Measurements from ENCODE around the gene ADGRG1.
A peak's percentile ranks its signal among the peaks of the same experiment; 100 is the strongest.

ADGRG1 gene

GRCh38 chr16:57648581-57649442 lies 20.4 kb downstream of the ADGRG1 start:
- DNase-seq (ENCODE audit: low read depth, low spot score) = peak; percentile 47

- no peak for DNase-seq (ENCODE audit: low read depth, low spot score)
Observed at GRCh38 chr16:57649443-57649751, 21.0 kb downstream of the ADGRG1 start.

GRCh38 chr16:57649846-57650245 lies 21.4 kb downstream of the ADGRG1 start:
- no peak for DNase-seq (ENCODE audit: low read depth, low spot score)

- DNase-seq (ENCODE audit: low read depth, low spot score) = no peak
Observed at GRCh38 chr16:57651344-57652333, 23.2 kb downstream of the ADGRG1 start.

GRCh38 chr16:57652695-57653471 lies 24.5 kb downstream of the ADGRG1 start:
- DNase-seq (ENCODE audit: low read depth, low spot score) = no peak

DNA sequence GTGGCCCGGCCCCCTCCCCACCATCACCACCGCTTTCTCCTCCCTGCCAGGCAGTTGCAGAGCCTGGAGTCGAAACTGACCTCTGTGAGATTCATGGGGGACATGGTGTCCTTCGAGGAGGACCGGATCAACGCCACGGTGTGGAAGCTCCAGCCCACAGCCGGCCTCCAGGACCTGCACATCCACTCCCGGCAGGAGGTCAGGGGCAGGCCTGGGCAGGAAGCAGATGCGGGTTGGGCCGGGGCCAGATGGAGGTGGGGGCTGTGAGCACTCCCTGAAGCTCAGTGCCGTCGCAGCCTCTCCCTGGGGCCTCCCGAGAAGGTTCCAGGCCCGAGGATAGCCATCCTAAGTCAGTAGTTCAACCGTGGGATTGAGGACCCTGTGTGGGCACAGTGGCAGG lies 25.5 kb downstream of the ADGRG1 start:
- no peak for DNase-seq (ENCODE audit: low read depth, low spot score)

GRCh38 chr16:57656342-57656955 lies 28.0 kb downstream of the ADGRG1 start:
- DNase-seq (ENCODE audit: low read depth, low spot score) = no peak

DNA sequence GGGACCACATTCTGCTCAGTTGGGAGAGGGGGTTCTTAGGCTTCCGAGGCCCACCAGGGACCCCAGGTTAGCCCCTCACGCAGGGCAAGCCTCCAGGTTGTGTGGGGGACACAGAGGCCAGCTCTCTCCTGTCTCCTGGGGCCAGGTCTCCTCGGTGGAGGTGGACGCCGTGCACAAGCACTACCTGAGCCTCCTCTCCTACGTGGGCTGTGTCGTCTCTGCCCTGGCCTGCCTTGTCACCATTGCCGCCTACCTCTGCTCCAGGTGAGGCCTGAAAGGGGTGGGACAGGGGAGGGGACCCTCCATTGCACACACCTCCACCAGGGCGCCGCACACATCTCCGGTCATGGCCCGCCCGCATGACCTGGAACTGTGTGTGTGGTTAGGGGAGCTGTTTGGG lies 28.8 kb downstream of the ADGRG1 start:
- no peak for DNase-seq (ENCODE audit: low read depth, low spot score)

DNA sequence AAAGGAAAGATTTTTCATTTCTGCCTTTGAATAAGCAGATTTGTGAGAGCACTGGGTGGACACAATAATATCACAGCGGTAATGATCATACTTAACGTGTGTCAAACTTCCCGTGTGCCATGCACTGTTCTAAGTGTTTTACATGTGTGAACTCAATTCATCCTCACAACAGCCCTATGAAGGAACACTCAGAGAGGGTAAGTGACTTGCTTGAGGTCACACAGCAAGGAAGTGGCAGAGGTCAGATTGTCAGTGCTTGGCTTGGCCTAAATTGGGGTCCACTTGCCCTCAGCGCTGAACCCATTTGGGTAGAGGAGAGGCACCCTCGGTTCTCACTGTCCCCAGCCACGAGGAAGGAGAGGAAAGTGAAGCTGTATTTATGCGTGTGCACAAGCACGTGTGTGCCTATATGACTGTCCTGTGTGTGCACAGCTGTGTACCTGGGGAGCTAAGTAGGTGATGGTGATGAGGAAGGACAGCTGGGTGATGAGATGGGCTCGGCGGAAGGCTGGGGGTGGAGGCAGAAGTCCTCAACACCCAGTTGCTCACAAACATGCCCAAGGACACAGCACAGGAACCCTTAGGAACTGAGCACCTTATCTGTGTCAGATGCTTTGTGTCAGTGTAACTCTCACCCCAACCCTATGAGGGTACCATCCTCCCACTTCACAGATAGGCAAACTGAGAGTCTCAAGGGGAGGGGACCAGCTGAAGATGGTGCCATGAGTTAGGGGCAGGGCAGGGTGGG lies 29.9 kb downstream of the ADGRG1 start:
- DNase-seq (ENCODE audit: low read depth, low spot score) = no peak

GRCh38 chr16:57658878-57659674 lies 30.6 kb downstream of the ADGRG1 start:
- DNase-seq (ENCODE audit: low read depth, low spot score) = no peak

- DNase-seq (ENCODE audit: low read depth, low spot score) = no peak
Observed at GRCh38 chr16:57660715-57661463, 32.5 kb downstream of the ADGRG1 start.

- DNase-seq (ENCODE audit: low read depth, low spot score) = no peak
Observed at GRCh38 chr16:57661510-57661909, 33.1 kb downstream of the ADGRG1 start.

DNA sequence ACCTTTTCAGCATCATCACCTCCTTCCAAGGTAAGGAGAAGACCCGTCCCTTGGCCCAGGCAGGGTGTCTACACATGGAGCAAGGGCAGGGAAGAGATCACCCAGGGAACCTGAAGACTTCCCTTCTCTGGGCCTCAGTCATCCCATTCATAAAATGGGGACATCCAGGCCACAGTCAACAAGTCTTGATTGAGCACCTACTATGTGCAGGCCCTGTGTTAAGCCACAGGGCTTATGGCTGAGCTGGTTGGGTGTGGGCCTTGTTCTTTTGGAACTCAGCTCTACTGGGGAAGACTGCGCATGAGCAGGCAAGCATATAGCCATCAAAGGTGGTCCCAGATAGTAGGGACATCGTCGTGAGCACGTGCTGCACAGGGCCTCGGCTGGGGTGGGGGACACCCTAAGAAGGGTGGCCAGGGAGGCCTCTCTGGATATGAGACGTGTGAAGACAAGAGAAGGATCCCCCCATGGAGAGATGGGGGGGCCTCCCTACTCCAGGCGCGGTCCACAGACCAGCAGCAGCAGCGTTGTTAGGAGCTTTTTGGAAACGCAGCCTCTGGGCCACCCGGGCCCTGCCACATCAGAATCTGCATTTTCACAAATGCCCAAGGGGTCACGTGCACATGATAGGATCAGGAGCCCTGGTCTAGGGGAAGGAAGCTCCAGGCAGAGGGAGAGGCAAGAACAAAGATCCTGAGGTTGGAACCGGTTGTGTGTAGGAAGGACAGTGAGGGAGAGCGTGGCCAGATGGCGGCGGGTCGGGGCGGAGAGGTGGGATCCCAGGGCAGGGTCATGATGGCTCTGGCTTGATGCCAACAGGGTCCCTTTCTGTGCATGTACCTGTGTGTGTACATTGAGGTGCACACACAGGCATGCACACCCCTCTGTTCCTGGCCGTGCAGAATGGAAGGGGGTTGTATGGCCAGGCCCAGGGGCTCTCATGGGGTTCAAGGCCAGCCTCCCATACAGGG lies 33.8 kb downstream of the ADGRG1 start:
- DNase-seq (ENCODE audit: low read depth, low spot score) = no peak

DNA sequence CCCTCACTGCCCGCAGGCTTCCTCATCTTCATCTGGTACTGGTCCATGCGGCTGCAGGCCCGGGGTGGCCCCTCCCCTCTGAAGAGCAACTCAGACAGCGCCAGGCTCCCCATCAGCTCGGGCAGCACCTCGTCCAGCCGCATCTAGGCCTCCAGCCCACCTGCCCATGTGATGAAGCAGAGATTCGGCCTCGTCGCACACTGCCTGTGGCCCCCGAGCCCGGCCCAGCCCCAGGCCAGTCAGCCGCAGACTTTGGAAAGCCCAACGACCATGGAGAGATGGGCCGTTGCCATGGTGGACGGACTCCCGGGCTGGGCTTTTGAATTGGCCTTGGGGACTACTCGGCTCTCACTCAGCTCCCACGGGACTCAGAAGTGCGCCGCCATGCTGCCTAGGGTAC lies 35.0 kb downstream of the ADGRG1 start:
- no peak for DNase-seq (ENCODE audit: low read depth, low spot score)

GRCh38 chr16:57663917-57664661 lies 35.7 kb downstream of the ADGRG1 start:
- DNase-seq (ENCODE audit: low read depth, low spot score) = no peak

DNA sequence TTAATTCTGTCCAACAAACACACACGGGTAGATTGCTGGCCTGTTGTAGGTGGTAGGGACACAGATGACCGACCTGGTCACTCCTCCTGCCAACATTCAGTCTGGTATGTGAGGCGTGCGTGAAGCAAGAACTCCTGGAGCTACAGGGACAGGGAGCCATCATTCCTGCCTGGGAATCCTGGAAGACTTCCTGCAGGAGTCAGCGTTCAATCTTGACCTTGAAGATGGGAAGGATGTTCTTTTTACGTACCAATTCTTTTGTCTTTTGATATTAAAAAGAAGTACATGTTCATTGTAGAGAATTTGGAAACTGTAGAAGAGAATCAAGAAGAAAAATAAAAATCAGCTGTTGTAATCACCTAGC lies 36.2 kb downstream of the ADGRG1 start:
- no peak for DNase-seq (ENCODE audit: low read depth, low spot score)

GRCh38 chr16:57665541-57665940 lies 37.1 kb downstream of the ADGRG1 start:
- DNase-seq (ENCODE audit: low read depth, low spot score) = no peak
